NK-92 treated with Interleukin-12 subunit alpha and Interleukin-12 subunit beta, amount 100 ng/mL, for 24 hours (cell line): Measurements from ENCODE around the gene FSTL3.
"Not testable (repeated sequence)": the region's sequence is repeated elsewhere in the genome, so short reads cannot be mapped to it uniquely, and the experiment has no call there.

Source experiments
- DNase-seq: peaks from one replicate; lab custom pipeline; 2025; lab: John Stamatoyannopoulos, UW

FSTL3 gene

DNA sequence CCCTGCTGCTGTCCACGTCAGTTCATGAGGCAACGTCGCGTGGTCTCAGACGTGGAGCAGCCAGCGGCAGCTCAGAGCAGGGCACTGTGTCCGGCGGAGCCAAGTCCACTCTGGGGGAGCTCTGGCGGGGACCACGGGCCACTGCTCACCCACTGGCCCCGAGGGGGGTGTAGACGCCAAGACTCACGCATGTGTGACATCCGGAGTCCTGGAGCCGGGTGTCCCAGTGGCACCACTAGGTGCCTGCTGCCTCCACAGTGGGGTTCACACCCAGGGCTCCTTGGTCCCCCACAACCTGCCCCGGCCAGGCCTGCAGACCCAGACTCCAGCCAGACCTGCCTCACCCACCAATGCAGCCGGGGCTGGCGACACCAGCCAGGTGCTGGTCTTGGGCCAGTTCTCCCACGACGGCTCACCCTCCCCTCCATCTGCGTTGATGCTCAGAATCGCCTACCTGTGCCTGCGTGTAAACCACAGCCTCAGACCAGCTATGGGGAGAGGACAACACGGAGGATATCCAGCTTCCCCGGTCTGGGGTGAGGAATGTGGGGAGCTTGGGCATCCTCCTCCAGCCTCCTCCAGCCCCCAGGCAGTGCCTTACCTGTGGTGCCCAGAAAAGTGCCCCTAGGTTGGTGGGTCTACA lies 6.6 kb downstream of the FSTL3 start:
- no peak for DNase-seq

GRCh38 chr19:685454-685931 lies 9.3 kb downstream of the FSTL3 start:
- DNase-seq, result no peak

GRCh38 chr19:686589-687297 lies 10.6 kb downstream of the FSTL3 start:
- no peak for DNase-seq

GRCh38 chr19:687569-688166 lies 11.5 kb downstream of the FSTL3 start:
- DNase-seq, result no peak

GRCh38 chr19:688214-688613 lies 12.0 kb downstream of the FSTL3 start:
- no peak for DNase-seq

DNA sequence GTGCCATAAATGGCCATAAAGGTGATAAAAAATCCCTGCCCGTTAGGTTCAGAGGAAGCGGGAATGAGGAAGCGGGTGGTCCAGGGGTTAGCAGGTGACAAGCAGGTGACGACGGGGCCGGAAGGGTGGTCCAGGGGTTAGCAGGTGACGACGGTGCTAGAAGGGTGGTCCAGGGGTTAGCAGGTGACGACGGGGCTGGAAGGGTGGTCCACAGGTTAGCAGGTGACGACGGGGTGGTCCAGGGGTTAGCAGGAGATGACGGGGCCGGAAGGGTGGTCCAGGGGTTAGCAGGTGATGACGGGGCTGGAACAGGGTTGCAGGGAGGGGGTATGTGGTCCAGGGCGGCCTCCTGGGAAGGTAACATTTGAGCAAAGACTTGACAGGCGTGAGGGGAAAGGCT lies 12.8 kb downstream of the FSTL3 start:
- DNase-seq, result no peak

DNA sequence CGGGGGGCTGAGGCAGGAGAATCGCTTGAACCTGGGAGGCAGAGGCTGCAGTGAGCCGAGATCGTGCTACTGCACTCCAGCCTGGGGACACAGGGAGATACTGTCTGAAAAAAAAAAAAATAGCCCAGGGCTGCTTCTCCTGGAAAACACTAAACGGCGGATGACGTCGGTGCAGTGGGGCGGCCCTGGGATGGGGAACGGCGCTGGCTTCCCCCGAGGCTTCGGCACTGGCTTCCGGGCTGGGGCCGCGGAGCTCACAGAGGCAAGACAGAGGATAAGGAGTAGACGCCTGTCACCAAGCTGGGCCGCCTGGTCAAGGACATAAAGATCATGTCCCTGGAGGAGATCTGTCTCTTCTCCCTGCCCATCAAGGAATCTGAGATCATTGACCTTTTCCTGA lies 14.0 kb downstream of the FSTL3 start:
- DNase-seq, result no peak

DNA sequence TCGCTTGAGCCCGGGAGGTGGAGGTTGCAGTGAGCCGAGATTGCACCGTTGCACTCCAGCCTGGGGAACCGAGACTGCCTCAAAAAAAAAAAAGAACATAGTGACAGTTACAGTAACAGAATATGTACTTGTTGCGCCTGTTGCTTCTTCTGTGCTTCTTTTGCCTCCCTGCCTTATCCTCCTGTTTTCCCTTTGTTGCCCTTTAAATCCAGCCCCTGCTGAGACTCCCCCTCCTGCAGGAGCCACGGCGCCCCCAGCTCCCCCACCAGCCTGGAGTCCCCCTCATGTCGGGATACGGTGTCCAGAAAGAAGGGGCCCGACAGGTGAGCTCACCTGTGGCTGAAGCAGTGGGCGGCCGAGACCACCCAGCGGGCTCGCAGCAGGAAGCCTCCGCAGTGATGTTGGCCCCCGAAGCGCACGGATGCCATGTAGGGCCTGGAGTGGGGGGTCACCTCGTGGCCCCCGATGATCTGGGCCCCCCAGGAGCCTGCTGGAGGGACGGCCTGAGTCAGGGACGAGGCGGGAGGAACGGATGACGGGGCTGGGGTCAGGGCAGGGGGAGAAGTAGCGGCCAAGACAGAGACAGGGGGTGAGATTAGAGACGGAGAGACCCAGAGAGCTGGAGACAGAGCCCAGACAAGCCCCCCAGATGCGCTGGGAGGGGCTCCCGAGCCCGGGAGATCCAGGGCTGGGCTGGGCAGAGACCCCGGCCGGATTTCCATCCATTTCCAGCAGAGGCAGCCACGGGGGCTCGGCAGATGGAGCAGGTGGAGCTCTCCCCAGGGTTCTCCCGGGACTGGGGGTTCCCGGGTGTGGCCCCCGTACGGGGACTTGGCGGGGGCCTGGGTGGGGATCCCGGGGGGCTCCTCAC lies 18.5 kb downstream of the FSTL3 start:
- DNase-seq, result no peak

DNA sequence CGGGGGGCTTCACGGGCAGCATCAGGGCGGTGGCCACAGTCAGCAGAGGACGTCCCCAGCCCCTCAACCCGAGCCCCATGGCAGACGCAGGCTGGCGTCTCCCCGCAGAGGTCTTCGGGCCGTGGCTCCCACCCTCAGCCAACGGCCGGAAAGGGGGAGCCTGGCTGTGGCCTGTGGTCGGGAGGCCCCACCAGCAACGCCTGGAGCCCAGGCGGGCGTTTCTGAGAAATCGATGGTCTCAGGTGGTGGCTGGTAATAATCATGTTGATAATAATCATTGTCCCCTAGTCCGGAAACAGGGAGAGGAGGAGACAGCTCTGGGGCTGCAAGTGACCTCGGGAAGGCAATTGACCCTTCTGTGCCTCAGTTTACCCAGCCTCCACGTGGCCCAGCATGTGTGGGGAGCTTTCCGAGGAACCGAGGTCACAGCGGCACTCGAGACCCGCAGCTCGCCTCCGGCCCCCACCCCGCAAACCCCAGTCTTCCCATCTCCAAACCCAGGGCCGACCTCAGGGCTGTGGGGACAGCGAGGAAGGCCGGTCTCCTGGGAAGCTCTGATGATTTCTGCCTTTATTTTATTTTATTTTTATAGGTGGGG lies 19.3 kb downstream of the FSTL3 start, which contains the start of gene PRSS57:
TSS of gene PRSS57 (minus strand) at position 101 of the 598 bp plus-strand sequence. CDS start at position 79, 22 bp downstream.
- no peak for DNase-seq

GRCh38 chr19:698529-698928 lies 22.3 kb downstream of the FSTL3 start:
- not testable (repeated sequence) for DNase-seq

DNA sequence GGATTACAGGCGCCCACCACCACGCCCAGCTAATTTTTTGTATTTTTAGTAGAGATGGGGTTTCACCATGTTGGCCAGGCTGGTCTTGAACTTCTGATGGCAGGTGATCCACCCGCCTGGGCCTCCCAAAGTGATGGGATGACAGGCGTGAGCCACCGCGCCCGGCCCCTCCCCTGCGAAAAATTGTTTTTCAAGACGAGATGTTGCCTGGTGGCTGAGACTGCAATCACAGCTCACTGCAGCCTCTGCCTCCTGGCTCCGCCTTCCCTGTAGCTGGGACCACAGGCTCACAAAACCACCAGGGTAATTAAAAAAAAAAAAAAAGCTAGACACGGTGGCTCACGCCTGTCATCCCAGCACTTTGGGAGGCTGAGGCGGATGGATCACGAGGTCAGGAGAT lies 23.7 kb downstream of the FSTL3 start:
- not testable (repeated sequence) for DNase-seq

- DNase-seq, result not testable (repeated sequence)
These were observed 26.7 kb downstream of the FSTL3 start for GRCh38 chr19:702847-703246.

DNA sequence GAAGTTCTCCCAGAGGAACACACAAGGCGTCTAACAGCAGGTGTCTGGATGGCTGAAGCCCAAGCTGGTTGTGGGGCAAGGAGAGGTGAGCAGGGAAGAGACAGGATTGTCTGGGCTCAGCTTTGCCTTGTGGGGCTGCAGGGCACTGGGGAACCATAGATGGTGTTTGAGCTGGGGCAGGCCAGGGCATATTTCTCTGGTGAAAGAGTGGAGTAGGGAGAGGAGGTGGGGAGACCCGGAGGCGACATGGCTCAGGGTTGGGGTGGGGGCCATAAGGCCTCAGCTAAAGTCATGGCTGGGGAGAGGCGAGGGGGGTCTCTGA lies 27.1 kb downstream of the FSTL3 start:
- DNase-seq, result no peak

DNA sequence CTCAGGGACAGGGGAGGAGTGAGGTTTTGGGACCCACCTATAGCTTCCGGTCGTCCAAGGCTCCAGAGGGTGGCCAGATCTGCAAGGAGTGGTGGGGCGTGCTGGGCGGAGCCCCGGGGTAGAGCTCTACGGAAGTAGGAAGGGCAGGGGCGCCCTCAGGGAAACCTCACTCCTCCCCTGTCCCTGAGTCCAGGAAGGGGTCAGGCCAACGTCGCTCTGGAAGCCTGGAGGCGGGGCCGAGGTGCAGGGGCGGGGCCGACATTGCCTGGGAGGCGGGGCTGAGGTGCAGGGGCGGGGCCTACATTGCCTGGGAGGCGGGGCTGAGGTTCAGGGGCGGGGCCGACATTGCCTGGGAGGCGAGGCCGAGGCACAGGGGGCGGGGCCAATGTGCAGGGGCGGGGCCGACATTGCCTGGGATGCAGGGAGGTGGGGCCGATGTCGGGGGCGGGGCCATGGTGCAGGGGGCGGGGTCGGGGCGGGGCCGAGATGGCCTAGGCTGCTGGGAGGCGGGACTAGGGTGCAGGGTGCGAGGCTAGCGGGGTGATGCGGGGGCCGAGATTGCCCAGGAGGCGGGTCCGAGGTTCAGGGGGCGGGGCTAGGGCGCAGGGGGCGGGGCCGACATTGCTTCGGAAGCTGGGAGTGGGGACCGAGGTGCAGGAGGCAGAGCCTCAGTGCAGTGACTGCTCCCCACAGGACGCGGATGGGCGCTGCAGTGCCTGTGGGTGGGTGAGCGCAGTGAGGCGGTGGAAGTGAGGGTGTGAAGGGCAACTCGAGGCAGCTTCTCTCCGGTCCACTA lies 27.7 kb downstream of the FSTL3 start:
- DNase-seq, result peak; percentile 36

- no peak for DNase-seq
These were observed 28.2 kb downstream of the FSTL3 start for GRCh38 chr19:704447-704741.

DNA sequence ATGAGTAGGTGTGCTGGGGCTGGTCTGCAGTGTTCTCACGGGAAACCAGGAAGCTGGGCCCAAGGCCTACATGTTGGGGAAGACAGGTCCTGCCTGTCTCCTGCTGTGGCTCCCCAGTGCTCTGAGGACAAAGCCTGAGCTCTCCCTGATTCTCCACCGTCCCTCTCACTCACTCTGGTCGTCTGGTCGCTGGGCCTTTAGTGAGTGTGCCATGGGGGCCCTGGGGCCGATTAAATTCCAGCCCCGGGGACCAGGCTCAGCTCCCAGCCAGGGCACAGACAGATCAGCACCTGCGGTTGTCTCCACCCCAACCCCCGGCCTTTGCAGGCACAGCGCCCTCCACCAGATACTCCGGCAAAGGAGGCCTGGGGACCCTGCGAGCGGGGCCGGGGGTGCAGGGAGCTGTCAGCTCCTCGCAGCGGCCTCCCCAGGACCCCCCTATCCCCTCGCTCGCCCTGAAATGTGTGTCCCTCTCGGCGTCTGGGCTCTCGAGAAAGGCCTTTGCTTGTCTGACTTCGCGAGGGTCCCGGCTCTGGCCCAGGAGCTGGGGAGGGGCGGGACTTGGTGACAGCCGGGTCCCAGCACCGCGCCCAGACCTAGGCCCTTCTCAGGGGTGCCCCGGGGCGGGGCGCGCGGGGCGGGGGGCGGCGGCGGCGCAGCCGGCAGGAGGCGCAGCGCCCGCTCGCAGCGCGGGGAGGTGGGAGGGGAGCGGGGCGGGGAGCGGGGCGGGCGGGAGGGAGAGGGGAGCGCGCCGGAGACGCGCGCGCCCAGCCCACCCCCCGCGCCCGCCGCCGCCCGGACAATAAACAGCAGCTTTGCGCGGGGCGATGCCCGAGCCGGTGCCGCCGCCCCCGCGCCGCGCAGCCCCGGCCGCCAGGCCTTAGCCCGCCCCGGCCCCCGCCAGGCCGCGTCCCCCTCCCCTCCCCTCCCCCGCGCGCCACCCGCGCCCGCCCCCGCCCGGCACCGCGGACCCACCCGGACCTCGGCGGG lies 32.3 kb downstream of the FSTL3 start, which contains the start of gene PALM:
TSS of gene PALM (plus strand) at position 782 of the 990 bp plus-strand sequence. CDS start 212 bp downstream, outside the sequence.
- no peak for DNase-seq

DNA sequence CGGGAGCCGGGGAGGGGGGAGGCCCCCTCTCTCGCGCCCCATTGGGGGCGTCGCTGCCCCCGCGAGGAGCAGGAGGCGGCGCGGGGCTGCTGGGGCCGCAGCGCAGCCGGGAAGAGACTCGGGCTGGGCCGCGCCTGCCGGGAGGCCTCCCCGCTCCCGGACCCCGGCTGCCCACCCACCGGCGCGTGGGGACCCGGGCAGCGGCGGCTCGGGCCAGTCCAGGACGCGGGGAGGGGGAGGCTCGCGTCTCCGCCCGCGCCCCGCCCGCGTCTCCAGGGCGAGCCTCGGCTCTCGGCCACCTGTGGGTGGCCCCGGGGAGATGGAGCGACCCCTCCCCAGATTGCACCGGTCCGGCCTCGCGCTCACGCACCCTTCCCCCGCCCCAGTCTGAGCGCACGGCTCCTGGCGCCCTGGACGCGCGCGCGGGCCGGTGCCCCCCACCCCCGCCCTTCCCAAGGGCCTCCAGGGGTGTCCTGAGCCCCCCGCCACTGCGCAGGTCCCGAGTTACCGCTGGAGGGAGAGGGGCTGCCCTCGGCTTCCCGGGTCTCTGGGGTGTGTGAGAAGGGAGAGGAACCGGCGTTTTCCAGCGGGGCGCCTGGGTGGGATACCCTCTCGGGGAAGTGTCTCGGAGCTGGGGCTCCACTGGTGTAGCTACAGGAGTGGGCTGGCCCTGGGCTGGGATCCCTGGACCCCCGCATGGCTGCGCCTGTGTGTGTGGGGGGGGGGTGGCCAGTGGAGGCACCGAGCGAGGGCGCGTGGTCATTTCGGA lies 33.2 kb downstream of the FSTL3 start:
- no peak for DNase-seq

DNA sequence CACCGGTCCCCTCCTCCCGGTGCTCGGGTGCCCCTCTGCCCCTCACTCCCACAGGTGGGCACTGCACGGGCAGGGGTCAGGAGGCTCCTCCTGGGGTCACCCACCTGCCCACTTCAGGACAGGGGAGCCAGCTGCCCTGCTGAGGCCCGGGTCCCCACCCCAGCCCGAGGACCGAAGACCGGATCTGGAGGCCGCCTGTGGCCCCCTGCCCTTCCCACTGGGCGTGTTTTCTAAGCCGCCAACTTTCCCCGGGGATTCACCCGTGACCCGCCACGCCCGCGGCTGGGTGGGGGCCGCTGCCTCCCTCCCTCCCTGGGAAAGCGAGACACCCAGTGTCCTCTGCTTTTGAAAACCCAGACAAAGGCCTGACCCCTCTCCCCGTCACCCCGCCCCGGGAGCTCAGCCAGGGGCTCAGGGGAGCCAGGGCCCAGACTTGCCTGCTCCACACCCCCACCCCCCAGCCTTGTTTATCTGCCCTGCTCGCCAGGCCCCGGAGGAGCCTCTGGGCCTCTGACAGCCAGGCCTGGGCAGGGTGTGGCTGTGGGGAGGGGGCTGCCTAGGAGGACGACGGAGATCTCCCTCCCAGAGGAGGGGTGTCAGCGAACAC lies 33.9 kb downstream of the FSTL3 start:
- no peak for DNase-seq

GRCh38 chr19:710767-711166 lies 34.6 kb downstream of the FSTL3 start:
- no peak for DNase-seq
